ENCODE data around the gene PRDM11. TPM values are rescaled to one million over a fixed set of nuclear protein-coding genes. Genes with fewer than 3 reads are reported as not detected.

Gene PRDM11
- total and polyA plus RNA-seq, 2 donors from 2014 or later, result 2.9 to 22.5 TPM

DNA sequence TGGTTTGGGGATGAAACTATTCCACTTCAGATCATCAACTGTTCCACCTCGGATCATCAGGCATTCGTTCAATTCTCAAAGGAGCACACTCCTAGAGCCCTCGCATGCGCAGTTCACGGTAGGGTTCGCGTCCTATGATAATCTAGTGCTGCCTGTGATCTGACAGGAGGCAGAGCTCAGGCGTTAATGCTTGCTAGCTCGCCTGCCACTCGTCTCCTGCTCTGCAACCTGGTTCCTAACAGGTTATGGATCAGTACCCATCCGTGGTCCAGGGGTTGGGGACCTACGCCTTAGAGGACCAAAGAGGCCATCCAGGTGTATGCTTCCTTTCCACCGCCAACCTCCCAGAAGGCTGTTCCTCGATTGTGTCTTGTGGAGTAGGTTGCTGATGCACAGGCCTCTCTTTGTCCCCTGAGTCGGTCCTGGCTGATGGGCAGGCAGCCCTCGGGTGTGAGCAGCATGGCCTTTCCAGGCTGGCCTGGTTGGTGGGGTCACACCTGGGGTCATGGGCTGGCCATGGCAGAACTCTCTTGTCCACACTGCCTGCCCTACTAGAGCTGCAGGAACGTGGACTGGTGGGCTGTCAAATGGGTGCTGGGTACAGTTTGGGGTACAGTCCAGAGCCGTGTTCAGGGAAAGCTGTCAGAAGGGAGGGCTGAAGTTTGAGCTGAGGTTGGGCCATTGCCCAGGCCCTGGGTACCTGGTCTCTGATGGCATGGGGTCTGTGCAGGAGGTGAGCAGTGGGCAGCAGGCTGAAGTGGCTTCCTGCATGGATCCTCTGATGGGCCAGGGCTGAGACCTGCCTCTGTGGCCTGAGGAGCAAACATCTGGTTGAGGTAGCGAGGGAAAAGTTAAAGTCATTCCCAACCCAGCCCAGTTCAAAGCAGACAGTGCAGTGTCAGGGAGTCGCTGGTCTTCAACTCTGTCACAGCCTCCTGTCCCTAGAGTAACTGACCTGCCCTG lies 11.1 kb downstream of the PRDM11 start:
- intact Hi-C loops (cut with DNase I), result no loop called here
- H3K4me3 ChIP-seq (ENCODE audit: low read length in 3 of 3), result no peak overlapping the region
- no peaks in the 10 kb centered on the region for H3K36me3 ChIP-seq (ENCODE audit: control insufficient read depth in 2 of 3, insufficient read depth in 3 of 3, low read length in 3 of 3)
- peak in 1 of 5 donors; percentile 38 for DNase-seq
- peak overlapping the region in 1 of 2 donors; percentile 22 for H3K27ac ChIP-seq (ENCODE audit: low read depth in 2 of 2, low read length in 2 of 2)
- H3K4me1 ChIP-seq (ENCODE audit: control insufficient read depth in 2 of 3, insufficient read depth in 2 of 3, low read depth in 1 of 3, low read length in 3 of 3), result peaks cover 2 to 39% (median 22%) of the 10 kb centered on the region in 3 donors
- FAIRE-seq, result no peak
- peak overlapping the region in 1 of 3 donors; percentile 40 for H3K9ac ChIP-seq (ENCODE audit: low read length in 3 of 3)
- TF ChIP-seq, protein P1, sequence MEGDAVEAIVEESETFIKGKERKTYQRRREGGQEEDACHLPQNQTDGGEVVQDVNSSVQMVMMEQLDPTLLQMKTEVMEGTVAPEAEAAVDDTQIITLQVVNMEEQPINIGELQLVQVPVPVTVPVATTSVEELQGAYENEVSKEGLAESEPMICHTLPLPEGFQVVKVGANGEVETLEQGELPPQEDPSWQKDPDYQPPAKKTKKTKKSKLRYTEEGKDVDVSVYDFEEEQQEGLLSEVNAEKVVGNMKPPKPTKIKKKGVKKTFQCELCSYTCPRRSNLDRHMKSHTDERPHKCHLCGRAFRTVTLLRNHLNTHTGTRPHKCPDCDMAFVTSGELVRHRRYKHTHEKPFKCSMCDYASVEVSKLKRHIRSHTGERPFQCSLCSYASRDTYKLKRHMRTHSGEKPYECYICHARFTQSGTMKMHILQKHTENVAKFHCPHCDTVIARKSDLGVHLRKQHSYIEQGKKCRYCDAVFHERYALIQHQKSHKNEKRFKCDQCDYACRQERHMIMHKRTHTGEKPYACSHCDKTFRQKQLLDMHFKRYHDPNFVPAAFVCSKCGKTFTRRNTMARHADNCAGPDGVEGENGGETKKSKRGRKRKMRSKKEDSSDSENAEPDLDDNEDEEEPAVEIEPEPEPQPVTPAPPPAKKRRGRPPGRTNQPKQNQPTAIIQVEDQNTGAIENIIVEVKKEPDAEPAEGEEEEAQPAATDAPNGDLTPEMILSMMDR (IDR thresholded peaks at IDR 0.05; ENCODE audit: borderline replicate concordance, extremely low read depth, insufficient read depth), result no peak
- H3K27me3 ChIP-seq (ENCODE audit: control insufficient read depth, insufficient read depth, low read length), result no peaks in the 10 kb centered on the region
- no peaks in the 10 kb centered on the region for H3K9me3 ChIP-seq (ENCODE audit: control insufficient read depth in 2 of 3, insufficient read depth in 1 of 3, low read length in 3 of 3)

GRCh38 chr11:45158210-45158731 lies 11.8 kb downstream of the PRDM11 start:
- Histone ChIP-seq H3K27ac (ENCODE audit: low read depth in 2 of 2, low read length in 2 of 2) (peak overlapping the region in 1 of 2 donors; percentile 22), H3K9ac (ENCODE audit: low read length in 3 of 3) (peak overlapping the region in 1 of 3 donors; percentile 40), H3K4me3 (ENCODE audit: low read length in 3 of 3) (no peak overlapping the region), H3K36me3 (ENCODE audit: control insufficient read depth in 2 of 3, insufficient read depth in 3 of 3, low read length in 3 of 3) (no peaks in the 10 kb centered on the region), H3K4me1 (ENCODE audit: control insufficient read depth in 2 of 3, insufficient read depth in 2 of 3, low read depth in 1 of 3, low read length in 3 of 3) (peaks cover 2 to 45% (median 22%) of the 10 kb centered on the region in 3 donors), H3K9me3 (ENCODE audit: control insufficient read depth in 2 of 3, insufficient read depth in 1 of 3, low read length in 3 of 3) (no peaks in the 10 kb centered on the region), H3K27me3 (ENCODE audit: control insufficient read depth, insufficient read depth, low read length) (no peaks in the 10 kb centered on the region)
- peak in 4 of 5 donors; percentile 74 to 91 (median 76) for DNase-seq
- FAIRE-seq, result no peak
- TF ChIP-seq, protein P1 (IDR thresholded peaks at IDR 0.05; ENCODE audit: borderline replicate concordance, extremely low read depth, insufficient read depth), result no peak
- intact Hi-C loops (cut with DNase I), result no loop called here

GRCh38 chr11:45158891-45159605 lies 12.6 kb downstream of the PRDM11 start:
- H3K4me3 ChIP-seq (ENCODE audit: low read length in 3 of 3), result no peak overlapping the region
- no peaks in the 10 kb centered on the region for H3K27me3 ChIP-seq (ENCODE audit: control insufficient read depth, insufficient read depth, low read length)
- H3K9me3 ChIP-seq (ENCODE audit: control insufficient read depth in 2 of 3, insufficient read depth in 1 of 3, low read length in 3 of 3), result no peaks in the 10 kb centered on the region
- no peak overlapping the region for H3K9ac ChIP-seq (ENCODE audit: low read length in 3 of 3)
- DNase-seq (no peak), FAIRE-seq (no peak)
- H3K4me1 ChIP-seq (ENCODE audit: control insufficient read depth in 2 of 3, insufficient read depth in 2 of 3, low read depth in 1 of 3, low read length in 3 of 3), result peaks cover 2 to 48% (median 22%) of the 10 kb centered on the region in 3 donors
- no peak overlapping the region for H3K27ac ChIP-seq (ENCODE audit: low read depth in 2 of 2, low read length in 2 of 2)
- TF ChIP-seq, protein P1 (IDR thresholded peaks at IDR 0.05; ENCODE audit: borderline replicate concordance, extremely low read depth, insufficient read depth), result no peak
- intact Hi-C loops (cut with DNase I), result no loop called here
- H3K36me3 ChIP-seq (ENCODE audit: control insufficient read depth in 2 of 3, insufficient read depth in 3 of 3, low read length in 3 of 3), result no peaks in the 10 kb centered on the region
